Activated T-cell treated with anti-CD3 and anti-CD28 coated beads, Interleukin-2, amount 50 U/mL, for 4 hours (primary cell): ENCODE data around the gene CHRM1. TPM values are rescaled to one million over a fixed set of nuclear protein-coding genes. Genes with fewer than 3 reads are reported as not detected.

Source experiments
- ATAC-seq, 2 donors: fragments of 200-7000 bp; cut with Tn5 transposase; one replicate each; pipeline ENCODE4 v1.10.0; 2021
- DNase-seq: peaks from one replicate; pipeline ENCODE4 v3.0.0-alpha.2; 2020
- H3K27me3 Mint-ChIP-seq: one replicate; pipeline ENCODE4 v1.8.0; 2021; ENCODE audit warnings: low read depth, mixed read lengths
- H3K36me3 Mint-ChIP-seq: one replicate; pipeline ENCODE4 v1.8.0; 2022; ENCODE audit warnings: mixed read lengths; ENCODE audit not compliant: insufficient read depth
- H3K4me1 Mint-ChIP-seq: one replicate; pipeline ENCODE4 v1.8.0; 2021; ENCODE audit warnings: low read depth, mixed read lengths
- H3K4me3 Mint-ChIP-seq: one replicate; pipeline ENCODE4 v1.8.0; 2021; ENCODE audit warnings: mild to moderate bottlenecking, moderate library complexity, mixed read lengths
- H3K9me3 Mint-ChIP-seq: one replicate; pipeline ENCODE4 v1.8.0; 2021; ENCODE audit warnings: mixed read lengths
- total RNA-seq, 3 donors: library from RNA; stranded (reverse); gene quantifications; one replicate each; pipeline ENCODE4 v1.2.1, GENCODE V29; 2021

Gene CHRM1
- total RNA-seq, 3 donors from 2014 or later, result not detected

GRCh38 chr11:62933285-62933684 lies 12.1 kb upstream of the CHRM1 start:
- Mint-ChIP-seq H3K4me1 (peaks cover 2% of the 10 kb centered on the region), H3K36me3 (no peaks in the 10 kb centered on the region), H3K9me3 (peaks cover 8% of the 10 kb centered on the region), H3K4me3 (no peak overlapping the region), H3K27me3 (peaks cover 34% of the 10 kb centered on the region)
- ATAC-seq (no peak), DNase-seq (no peak)

DNA sequence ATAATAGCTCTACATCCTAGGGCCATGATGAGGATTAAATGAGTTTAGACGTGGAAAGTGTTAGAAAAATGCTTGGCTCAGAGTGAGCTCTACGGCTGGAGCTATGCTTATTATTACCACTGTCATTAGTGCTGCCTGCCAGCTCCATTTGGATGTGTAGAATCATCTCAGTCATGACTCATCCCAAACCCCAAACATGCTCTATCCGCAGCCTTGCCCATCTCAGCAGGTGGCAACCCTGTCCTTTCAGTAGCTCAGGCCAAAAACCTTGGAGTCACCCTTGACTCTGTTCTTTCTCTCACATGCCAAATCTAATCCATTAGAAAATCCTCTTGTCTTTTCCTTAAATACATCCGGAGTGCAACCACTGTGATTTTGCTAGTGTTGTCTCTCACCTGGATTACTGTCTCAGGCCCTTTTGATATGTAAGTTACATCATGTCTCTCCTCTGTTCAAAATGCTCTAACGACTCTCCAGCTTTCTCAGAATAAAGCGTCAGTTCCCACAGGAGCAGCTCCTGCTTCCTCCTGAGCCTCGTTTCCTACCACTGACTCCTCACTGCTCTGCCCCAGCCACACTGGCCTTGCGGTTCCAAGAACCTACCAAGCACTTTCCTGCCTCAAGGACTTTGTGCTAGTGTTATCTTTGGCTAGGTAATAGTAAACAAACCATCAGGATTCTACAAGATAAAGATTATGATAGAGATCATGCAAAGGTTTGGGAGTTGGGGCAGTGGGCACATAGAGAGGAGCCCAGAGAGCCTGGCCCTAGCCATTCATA lies 10.5 kb upstream of the CHRM1 start:
- Mint-ChIP-seq H3K36me3 (no peaks in the 10 kb centered on the region), H3K27me3 (peaks cover 48% of the 10 kb centered on the region), H3K9me3 (no peaks in the 10 kb centered on the region), H3K4me1 (no peaks in the 10 kb centered on the region), H3K4me3 (no peak overlapping the region)
- DNase-seq (no peak), ATAC-seq (no peak)

DNA sequence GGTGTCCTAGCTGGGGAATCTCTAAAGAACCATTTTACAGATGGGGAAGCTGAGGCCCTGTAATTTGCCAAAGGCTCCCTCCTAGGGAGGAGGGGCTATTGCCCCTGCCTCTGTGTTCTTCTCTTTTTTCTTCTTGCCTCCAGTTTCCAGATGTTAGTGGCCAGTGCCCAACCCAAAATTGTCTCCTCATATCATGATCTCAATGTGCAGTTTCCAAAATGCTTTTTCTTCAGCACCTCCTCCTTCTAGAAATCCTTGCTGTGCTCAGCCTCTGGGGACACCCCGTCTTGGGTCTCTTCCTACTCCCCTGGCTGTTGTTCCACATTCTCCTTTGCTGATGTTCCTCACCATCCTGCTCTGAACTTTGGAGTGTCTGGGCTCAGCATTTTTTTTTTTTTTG lies 9.5 kb upstream of the CHRM1 start:
- Mint-ChIP-seq H3K36me3 (no peaks in the 10 kb centered on the region), H3K4me3 (no peak overlapping the region), H3K9me3 (no peaks in the 10 kb centered on the region), H3K4me1 (peaks cover 7% of the 10 kb centered on the region), H3K27me3 (peaks cover 56% of the 10 kb centered on the region)
- ATAC-seq, result no peak
- DNase-seq, result no peak

GRCh38 chr11:62930157-62930556 lies 9.0 kb upstream of the CHRM1 start:
- Mint-ChIP-seq H3K4me3 (no peak overlapping the region), H3K9me3 (no peaks in the 10 kb centered on the region), H3K27me3 (peaks cover 61% of the 10 kb centered on the region), H3K36me3 (no peaks in the 10 kb centered on the region), H3K4me1 (peaks cover 12% of the 10 kb centered on the region)
- DNase-seq (no peak), ATAC-seq (no peak)

GRCh38 chr11:62928011-62928410 lies 6.8 kb upstream of the CHRM1 start:
- no peaks in the 10 kb centered on the region for H3K9me3 Mint-ChIP-seq
- no peak for ATAC-seq

GRCh38 chr11:62926680-62927455 lies 5.7 kb upstream of the CHRM1 start:
- H3K9me3 Mint-ChIP-seq, result no peaks in the 10 kb centered on the region
- H3K4me3 Mint-ChIP-seq, result no peak overlapping the region
- H3K27me3 Mint-ChIP-seq, result peaks cover 74% of the 10 kb centered on the region
- H3K36me3 Mint-ChIP-seq, result no peaks in the 10 kb centered on the region
- ATAC-seq, result no peak
- DNase-seq, result no peak
- peaks cover 27% of the 10 kb centered on the region for H3K4me1 Mint-ChIP-seq

More at GRCh38 chr11:62928011-62928410, 6.8 kb upstream of the CHRM1 start:
- Mint-ChIP-seq H3K27me3 (peaks cover 69% of the 10 kb centered on the region), H3K36me3 (no peaks in the 10 kb centered on the region), H3K4me1 (peaks cover 21% of the 10 kb centered on the region), H3K4me3 (no peak overlapping the region)
- DNase-seq, result no peak

GRCh38 chr11:62925745-62926679 lies 4.8 kb upstream of the CHRM1 start:
- H3K36me3 Mint-ChIP-seq, result no peaks in the 10 kb centered on the region
- H3K27me3 Mint-ChIP-seq, result peaks cover 69% of the 10 kb centered on the region
- peak in 1 of 2 donors; percentile 16 for ATAC-seq
- no peaks in the 10 kb centered on the region for H3K9me3 Mint-ChIP-seq
- no peak for DNase-seq
- peaks cover 27% of the 10 kb centered on the region for H3K4me1 Mint-ChIP-seq
- H3K4me3 Mint-ChIP-seq, result peak overlapping the region; percentile 52

GRCh38 chr11:62925308-62925707 lies 4.1 kb upstream of the CHRM1 start:
- Mint-ChIP-seq H3K36me3 (no peaks in the 10 kb centered on the region), H3K4me3 (peak overlapping the region; percentile 52), H3K27me3 (peaks cover 64% of the 10 kb centered on the region), H3K4me1 (peaks cover 27% of the 10 kb centered on the region), H3K9me3 (no peaks in the 10 kb centered on the region)
- ATAC-seq, result no peak
- DNase-seq, result no peak

DNA sequence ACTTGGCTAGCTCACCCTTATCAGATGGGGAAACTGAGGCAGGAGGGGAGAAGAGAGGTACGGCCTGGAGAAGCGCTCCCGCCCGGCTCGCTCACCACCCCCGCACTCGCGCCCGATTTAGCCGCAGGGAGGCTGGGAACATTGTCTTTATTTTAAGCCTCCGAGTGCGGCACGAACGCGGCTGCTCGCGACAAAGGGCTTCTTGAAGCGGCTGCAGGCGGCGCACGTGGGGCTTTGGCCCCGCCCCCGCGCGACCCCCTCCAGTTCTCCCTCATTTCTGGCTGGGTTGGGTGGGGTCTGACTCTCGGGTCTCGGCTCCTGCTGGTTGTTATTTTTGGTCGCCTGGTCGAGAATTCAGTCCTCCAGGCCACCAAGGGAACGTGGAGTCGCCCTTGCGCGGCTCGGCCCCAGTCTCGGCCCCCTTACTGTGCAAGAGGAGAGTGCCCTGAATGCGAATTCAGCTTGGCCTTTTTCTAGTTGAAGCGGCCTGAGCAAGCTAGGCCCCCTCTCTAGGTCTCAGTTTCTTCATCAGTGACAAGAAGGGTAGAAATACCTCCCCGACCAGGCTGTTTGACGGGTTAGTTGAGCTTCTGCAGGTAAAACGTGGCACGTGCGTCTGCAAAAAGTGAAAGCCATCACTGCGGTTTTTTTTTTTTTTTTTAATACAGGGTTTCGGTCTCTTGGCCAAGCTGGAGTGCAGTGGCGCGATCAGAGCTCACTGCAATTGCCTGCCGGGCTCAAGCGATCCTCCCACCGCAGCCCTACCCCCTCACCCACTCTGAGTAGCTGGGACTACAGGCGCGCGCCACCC lies 2.6 kb upstream of the CHRM1 start:
- no peaks in the 10 kb centered on the region for H3K36me3 Mint-ChIP-seq
- H3K4me1 Mint-ChIP-seq, result peaks cover 27% of the 10 kb centered on the region
- no peaks in the 10 kb centered on the region for H3K9me3 Mint-ChIP-seq
- ATAC-seq (peak in 1 of 2 donors; percentile 28), DNase-seq (no peak)
- peaks cover 49% of the 10 kb centered on the region for H3K27me3 Mint-ChIP-seq
- H3K4me3 Mint-ChIP-seq, result peak overlapping the region; percentile 58

DNA sequence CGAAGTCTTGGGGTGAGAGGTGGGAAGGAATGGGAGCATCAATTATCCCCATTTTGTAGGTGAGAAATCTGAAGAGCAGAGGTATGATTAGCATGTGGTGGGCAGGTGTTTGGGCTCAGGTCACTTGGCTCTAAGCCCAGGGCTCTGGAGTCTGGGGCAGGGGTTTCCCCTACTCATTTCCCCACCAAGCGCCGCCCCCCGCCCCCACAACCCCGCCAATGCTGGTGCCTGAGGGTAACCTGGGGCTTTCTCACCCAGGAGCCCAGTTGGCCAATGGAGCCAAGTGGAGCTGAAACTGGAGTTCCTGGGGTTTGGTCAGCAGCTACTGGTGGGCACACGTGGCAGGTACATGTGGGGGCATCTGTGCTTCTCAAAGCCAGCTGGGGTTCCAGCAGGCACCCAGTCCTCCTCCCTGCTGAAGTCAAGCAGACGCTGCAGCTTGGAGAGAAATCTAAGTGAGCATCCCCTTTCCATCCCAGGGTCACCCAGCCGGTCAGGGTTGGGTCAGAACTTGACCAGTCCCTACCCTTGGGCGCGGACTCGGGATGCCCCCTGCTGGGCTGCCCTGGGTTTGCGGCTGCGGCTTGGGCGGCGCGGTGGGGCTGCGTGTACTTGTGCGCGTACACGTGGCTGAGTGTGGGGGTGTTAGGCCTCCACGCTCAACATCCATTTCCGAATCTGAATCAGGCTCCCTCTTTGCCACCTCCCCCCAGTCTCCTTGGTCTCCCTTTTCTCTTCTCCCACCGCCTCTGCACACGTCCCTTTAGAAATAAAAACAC lies 1.7 kb upstream of the CHRM1 start:
- peaks cover 45% of the 10 kb centered on the region for H3K27me3 Mint-ChIP-seq
- H3K36me3 Mint-ChIP-seq, result no peaks in the 10 kb centered on the region
- peaks cover 27% of the 10 kb centered on the region for H3K4me1 Mint-ChIP-seq
- DNase-seq (peak; percentile 30), ATAC-seq (peak; percentile 32 to 46)
- peak overlapping the region; percentile 59 for H3K4me3 Mint-ChIP-seq
- H3K9me3 Mint-ChIP-seq, result no peaks in the 10 kb centered on the region

DNA sequence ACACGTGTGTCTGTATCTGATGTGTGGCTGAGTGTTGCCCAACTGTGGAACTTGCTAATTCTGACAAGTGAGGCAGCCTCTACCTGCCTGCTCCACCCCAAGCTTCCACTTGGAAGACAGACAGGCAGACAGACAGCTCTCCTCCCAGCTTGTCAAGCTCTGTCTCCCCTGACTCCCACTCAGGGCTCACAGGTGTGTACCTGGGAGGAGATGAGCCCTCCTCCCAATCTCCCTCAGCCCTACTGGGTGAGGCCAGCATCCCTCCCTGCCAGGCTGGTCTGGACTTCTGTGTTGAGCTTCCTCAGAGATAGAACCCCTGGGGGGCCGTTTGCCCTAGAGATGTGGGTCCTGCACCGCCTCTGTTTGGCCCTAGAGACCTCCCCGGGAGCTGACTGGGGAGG lies 1.0 kb upstream of the CHRM1 start:
- Mint-ChIP-seq H3K4me3 (peak overlapping the region; percentile 59), H3K9me3 (no peaks in the 10 kb centered on the region), H3K27me3 (peaks cover 39% of the 10 kb centered on the region), H3K36me3 (no peaks in the 10 kb centered on the region), H3K4me1 (peaks cover 27% of the 10 kb centered on the region)
- ATAC-seq (no peak), DNase-seq (no peak)

DNA sequence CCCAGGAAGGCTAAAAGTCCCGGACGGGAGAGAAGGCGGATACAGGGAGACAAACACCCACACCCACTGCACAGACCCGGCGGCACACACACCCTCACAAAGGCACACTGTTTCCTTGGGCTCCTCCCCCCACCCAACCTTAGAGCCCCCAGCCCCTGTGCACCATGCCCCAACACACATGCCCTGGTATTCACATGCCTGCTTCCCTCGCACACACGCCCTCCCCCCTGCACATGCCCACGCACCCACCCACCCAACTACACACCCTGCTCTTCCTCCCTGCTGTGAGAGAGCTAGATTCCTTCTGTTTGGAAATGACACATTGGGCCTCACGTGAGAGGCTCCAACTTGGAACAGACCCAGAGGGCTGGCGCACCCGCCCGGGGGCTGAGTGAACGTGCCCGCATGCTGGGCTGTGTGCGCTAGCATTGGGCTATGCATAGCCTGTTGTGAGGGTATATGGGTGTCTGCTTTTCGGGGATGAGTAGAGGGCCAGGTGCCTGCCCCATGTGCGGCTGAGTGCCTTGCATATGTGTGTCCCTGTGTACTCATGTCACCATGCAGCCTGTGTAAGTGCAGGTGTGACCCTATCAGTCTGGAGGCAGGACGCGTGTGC lies 518 bp upstream of the CHRM1 start:
- peaks cover 36% of the 10 kb centered on the region for H3K27me3 Mint-ChIP-seq

More for the DNA sequence above, 518 bp upstream of the CHRM1 start:
- no peak overlapping the region for H3K4me3 Mint-ChIP-seq
- DNase-seq (no peak), ATAC-seq (no peak)
- no peaks in the 10 kb centered on the region for H3K9me3 Mint-ChIP-seq
- H3K36me3 Mint-ChIP-seq, result no peaks in the 10 kb centered on the region
- H3K4me1 Mint-ChIP-seq, result peaks cover 27% of the 10 kb centered on the region
